HG03521 (cell line): ENCODE data around the gene CPSF4L.

Source experiments
- ATAC-seq: cut with Tn5 transposase; IDR thresholded peaks from one replicate; pipeline ENCODE4 v1.9.1; 2021; ENCODE audit warnings: mild to moderate bottlenecking, moderate library complexity; ENCODE audit not compliant: unreplicated experiment

CPSF4L gene

DNA sequence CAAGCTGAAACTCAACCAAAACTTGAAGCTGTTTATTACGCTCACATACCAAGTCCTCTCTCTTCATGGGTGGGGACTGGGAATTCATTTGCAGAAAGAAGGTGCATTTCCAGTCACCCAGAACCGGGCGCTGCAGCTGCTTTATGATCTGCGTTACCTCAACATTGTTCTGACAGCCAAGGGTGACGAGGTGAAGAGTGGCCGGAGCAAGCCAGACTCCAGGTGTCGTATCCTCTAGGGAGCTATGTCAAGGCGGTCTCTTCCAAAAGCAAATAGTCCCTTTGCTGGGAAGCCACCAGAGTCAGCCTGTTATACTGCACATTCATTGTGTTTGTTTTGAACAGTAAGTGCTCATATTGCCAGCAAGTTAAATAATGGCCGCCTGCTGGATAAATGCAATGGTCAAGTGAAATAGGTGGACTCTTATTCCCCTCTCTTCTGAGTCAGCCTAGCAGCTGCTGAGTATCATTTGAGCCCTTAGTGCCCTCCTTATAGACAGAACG, 56.2 kb downstream of the CPSF4L start:
- no peak for ATAC-seq

DNA sequence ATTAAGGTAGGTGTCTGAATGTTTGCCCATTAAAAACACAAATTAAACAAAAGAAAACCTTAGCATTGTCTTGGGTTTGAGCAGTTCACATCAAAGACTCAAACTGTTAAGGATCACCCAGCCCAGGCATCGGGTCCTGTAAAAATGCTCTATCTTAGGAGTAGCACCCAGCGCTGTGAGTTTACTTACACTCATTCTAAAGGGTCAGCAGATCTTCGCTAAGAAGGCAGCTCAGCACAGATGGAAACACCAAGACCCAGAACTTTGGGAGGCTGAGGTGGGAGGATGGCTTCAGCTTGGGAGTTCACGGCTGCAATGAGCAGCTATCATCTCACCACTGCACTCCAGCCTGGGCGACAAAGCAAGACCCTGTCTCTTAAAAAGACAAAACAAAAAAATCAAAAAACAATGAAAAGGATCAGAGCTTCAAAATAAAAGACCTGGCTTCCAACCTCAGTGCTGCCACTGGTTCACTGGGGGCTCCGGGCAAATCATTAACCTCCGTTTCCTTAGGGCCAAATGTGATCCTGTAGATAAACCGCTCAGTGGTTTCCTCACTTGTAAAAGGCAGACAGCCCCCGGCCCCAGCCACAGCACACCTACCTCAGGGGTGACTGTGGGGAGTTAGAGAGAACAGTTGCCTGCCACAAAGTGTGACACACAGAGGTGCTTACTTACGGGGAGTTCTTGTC, 57.7 kb downstream of the CPSF4L start:
- ATAC-seq: no peak

DNA sequence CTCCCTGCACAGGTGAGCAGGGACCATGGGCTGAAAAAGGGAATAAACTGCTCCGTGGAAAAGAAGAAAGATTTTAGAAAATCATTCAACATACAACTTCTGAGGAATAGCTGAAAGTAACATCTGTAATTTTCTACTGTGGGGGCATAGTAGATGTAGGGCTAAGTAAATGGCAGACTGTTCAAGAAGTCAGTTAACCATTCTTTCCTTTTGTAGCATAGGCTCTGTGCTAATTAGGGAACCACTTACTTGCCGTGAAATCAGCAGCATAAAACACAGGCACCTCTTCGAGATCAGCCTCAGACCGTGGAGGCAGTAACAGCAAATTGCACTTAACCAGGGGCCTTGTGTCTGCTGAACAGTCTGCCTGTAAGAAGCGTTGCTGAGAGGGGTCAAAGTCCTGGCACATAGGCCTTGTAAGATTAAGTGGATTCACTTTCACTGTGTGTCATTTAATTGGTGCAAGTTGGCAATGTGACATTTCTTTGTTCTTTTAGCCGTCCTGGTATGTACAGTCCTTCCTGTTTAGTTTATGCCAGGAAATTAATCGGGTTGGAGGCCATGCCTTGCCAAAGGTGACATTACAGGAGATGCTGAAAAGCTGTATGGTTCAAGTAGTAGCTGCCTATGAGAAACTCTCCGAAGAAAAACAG, 58.4 kb downstream of the CPSF4L start:
- ATAC-seq: no peak

DNA sequence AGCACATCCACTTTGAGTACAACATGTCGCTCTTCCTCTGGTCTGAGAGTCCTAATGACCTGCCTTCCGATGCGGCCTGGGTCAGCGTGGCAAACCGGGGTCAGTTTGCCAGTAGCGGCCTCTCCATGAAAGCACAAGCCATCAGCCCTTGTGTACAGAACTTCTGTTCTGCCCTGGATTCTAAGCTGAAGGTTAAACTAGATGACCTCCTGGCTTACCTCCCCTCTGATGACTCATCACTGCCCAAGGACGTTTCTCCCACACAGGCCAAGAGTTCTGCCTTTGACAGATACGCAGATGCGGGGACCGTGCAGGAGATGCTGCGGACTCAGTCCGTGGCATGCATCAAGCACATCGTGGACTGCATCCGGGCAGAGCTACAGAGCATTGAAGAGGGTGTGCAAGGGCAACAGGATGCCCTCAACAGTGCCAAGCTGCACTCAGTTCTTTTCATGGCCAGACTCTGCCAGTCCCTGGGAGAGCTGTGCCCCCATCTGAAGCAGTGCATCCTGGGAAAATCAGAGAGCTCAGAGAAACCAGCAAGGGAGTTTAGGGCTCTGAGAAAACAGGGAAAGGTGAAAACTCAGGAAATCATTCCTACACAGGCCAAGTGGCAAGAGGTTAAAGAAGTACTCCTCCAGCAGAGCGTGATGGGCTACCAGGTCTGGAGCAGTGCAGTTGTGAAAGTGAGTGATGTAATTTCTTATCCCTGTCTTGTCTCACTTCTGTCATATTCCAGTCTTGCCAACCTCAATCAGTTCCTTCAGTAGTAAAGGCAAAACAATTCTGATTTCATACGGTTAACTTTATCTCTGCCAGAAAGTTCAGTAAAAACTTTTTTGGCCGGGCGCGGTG, 60.2 kb downstream of the CPSF4L start:
- no peak for ATAC-seq

DNA sequence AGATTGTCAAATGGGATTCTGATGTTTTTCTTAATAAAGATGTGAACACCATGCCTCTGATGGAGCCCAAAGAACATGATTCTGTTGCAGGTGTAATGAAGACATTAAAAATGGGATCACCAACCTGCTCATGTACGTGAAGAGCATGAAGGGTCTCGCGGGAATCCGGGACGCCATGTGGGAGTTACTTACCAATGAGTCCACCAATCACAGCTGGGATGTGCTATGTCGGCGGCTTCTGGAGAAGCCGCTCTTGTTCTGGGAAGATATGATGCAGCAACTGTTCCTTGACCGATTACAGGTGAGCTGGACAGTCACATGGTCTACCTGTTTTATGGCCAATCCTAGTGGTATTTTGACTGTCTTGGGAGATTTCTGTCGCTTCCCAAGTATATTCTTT, 61.2 kb downstream of the CPSF4L start:
- ATAC-seq: no peak

DNA sequence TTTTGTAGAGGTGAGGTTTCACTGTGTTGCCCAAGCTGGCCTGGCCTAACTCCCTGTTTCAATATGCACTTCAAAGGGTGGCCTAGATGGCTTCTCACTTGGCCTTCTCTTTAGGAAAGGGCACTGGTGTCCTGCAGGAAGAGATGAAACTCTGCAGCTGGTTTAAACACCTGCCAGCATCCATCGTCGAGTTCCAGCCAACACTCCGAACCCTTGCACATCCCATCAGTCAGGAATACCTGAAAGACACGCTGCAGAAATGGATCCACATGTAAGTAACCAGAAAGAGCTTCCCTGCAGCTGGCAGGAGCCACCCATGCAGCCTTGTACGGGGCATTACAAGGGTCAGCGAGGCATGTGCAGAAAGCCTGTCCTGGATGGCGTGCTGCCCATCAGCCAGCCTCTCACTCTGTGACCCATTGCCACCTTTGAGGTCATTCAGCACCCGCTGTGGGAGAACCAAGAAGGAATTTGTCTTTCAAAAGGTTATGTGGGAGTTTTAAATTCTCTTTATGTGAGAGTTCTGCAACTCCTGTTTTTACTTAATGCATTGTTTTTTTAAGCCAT, 61.8 kb downstream of the CPSF4L start:
- no peak for ATAC-seq

DNA sequence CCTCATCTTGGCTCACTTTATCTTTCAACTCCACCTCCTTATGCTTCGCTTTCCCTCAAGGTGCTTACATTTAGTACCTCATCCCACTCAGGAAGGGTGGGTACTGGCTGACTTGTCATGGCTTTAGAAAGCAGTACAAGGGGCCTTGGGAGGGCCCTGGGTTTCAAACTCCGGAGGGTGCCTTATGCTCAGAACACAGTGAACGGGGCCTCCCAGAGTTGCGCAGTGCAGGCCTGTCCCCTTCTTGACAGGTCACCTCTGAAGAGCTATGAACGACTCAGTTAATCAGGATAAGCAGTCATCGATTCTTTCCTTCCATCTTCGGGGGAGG, 62.8 kb downstream of the CPSF4L start:
- no peak for ATAC-seq
